NCI-H1694 treated with DMSO at 0.1 percent for 48 hours (cell line): ENCODE results near the gene SMOC1.
A peak's percentile ranks its signal among the peaks of the same experiment; 100 is the strongest.

Experiments
- DNase-seq: peaks from one replicate; lab custom pipeline; 2025; lab: John Stamatoyannopoulos, UW

The SMOC1 gene

DNA sequence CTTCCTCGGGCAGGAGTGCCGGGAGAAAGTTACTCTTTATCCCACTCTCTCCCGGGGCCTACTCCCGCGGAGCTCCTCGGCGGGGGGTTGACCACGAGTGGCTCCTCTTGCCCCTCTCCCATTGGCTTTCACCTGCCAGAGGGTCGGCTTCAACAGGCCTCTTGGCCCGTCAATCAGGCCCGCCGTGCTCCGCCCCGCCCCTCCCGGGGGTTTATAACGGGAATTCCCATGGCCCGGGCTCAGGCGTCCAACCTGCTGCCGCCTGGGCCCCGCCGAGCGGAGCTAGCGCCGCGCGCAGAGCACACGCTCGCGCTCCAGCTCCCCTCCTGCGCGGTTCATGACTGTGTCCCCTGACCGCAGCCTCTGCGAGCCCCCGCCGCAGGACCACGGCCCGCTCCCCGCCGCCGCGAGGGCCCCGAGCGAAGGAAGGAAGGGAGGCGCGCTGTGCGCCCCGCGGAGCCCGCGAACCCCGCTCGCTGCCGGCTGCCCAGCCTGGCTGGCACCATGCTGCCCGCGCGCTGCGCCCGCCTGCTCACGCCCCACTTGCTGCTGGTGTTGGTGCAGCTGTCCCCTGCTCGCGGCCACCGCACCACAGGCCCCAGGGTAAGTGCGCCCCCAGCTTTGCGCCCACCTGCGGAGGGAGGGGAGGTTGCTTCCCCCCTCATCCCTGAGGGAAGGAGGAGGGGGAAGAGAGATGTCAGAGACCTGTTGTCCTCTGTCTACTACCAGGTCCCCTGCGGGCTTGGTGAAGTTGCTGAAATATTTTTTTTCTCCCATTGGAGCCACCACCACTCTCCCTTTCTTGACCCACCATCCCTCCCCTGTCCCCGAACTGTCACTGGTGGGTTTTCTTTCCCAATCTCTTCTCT lies at the start of gene SMOC1:
Gene SMOC1 (plus strand): TSS at position 242 of the 869 bp plus-strand sequence. CDS start 263 bp downstream, at position 505.
- DNase-seq, result peak; percentile 91

DNA sequence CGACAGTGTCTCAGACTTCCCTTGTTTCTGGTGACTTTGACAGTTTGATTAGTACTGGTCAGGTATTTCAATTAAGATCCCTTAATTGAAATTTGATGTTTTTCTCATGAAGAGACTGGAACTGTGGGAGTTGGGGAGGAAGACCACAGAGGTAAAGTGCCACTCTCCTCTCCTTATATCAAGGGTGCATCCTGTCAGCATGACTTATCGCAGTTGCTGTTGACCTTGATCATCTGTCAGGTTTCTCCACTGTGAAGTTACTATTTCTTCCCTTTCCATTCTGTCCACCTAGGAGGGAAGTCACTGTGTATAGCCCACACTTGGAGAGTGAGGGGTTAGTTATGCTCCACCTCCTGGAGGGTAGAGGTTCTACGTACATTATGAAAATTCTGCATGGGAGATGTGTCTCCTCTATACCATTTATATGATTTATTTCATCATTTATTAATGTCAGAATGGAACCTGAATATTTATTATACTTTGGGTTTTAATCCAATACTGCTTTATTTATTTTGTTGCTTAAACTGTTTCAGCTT lies 40.3 kb upstream of the SMOC1 start:
- DNase-seq, result no peak

GRCh38 chr14:69839661-69840060 lies 39.6 kb upstream of the SMOC1 start:
- no peak for DNase-seq

GRCh38 chr14:69841656-69842055 lies 37.6 kb upstream of the SMOC1 start:
- peak; percentile 89 for DNase-seq

- peak; percentile 33 for DNase-seq
Measured at GRCh38 chr14:69842686-69843420, 36.4 kb upstream of the SMOC1 start.

- no peak for DNase-seq
Measured at GRCh38 chr14:69844171-69844570, 35.0 kb upstream of the SMOC1 start.

DNA sequence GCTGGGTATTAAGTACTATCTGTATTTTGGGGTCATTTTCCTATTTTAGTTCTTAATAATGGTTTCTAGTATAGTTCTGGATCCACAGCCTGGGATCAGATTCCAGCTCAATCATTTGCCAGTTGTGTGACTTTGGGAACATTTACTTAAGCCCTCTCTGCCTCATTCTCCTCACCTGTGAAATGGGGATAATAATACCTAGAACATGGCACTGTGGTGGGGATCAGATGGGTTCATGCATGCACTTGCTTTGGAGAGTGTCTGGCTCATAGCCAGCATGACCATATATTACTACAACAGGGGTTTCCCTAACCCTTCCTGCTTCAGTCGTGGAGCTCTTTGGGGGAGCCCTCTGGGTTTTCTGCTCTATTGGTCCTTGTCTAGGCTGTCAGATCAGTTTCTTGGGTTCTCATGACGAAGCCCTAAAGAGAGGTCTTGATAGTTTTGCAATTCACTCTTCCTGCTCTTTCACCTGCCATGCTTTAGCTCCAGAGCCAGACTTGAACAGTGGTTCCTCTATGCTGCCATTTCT lies 34.1 kb upstream of the SMOC1 start:
- no peak for DNase-seq

DNA sequence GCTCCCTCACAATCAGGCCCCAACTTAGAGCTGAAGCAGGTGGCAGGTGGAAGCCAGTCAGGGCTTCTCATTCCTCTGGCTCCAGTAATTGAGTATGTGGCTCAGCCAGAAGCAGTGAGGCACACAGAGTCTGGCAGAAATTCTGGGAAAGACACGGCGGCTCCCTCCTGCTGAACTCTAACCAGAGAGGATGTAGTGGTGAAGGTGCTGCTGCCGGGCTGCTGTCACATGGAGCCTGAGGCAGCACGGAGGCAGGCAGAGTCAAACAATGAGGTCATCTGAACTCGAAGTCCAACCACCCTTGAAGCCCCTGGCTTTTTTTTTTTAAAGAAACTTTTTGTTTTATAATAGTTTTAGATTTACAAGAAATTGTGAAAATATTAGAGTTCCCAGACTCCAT lies 33.4 kb upstream of the SMOC1 start:
- peak; percentile 24 for DNase-seq

- DNase-seq, result no peak
Measured at GRCh38 chr14:69848156-69848555, 31.1 kb upstream of the SMOC1 start.

DNA sequence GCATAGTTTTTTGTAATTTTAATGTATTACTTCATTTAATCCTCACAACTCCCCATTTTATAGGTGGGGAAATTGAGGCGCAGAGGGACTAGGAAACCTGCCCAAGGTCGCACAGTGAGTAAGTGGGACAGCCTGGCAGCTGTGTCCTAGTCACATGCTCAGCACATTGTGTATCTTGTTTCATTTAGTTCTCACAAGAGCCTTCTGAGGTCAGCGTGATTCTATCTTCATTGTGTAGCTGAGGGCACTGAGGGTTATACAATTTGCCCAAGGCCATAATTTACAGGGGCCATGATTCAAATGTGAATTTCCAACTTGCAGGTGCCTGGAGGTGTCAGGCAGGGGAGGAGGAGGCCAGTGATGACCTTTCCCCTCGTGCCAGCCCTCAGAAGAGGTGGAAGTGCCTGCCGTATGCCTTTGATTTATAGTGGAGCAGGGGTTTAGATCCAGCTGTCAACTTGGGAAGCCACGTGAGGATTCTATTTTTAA lies 30.3 kb upstream of the SMOC1 start:
- no peak for DNase-seq

DNA sequence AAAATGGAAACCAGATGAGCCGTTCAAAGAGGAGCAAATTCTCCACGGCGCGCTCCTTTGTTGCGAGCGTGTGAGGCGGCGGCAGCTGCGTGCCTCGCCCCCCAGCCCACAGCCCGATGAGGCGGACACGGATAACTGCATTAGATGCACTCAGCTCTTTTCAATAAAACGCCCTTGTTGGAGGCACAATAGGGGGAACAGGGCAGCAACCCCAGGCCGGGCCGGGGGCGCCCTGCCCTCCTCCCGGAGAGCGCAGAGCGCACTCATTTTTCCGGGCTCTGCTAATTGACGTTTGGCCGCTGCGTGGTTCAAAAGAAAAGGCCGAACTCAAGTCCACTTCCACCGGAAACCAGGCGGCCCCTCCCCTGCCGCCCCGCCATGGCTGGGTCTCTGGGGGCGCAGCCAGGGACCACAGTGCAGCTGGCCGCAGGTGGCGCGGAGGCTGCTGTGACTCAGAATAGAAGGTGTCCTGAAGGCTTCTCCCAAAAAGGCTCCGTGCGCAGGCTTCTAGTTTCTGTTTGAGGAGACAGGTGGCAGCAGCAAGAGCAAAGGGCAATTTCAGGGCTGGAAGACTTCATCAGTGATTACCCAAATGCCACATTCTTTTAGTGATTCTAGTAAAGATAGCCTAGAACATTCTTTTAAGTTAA lies 29.0 kb upstream of the SMOC1 start:
- DNase-seq, result no peak

DNA sequence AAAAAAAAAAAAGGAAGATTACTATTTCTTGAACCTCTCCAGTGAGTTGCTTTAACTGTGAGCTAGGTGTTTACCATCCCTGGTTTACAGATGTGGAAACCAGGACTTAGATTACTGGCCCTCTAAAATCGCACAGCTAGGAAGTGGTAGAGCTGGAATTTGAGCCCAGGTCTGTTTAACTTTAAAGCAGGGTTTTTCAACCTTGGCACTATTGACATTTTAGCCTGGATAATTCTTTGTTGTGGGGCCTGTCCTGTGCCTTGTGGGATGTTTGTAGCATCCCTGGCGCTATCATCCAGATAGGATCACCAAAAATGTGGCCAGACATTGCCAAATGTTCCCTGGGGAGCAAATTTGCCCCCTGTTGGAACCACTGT lies 28.5 kb upstream of the SMOC1 start:
- no peak for DNase-seq

DNA sequence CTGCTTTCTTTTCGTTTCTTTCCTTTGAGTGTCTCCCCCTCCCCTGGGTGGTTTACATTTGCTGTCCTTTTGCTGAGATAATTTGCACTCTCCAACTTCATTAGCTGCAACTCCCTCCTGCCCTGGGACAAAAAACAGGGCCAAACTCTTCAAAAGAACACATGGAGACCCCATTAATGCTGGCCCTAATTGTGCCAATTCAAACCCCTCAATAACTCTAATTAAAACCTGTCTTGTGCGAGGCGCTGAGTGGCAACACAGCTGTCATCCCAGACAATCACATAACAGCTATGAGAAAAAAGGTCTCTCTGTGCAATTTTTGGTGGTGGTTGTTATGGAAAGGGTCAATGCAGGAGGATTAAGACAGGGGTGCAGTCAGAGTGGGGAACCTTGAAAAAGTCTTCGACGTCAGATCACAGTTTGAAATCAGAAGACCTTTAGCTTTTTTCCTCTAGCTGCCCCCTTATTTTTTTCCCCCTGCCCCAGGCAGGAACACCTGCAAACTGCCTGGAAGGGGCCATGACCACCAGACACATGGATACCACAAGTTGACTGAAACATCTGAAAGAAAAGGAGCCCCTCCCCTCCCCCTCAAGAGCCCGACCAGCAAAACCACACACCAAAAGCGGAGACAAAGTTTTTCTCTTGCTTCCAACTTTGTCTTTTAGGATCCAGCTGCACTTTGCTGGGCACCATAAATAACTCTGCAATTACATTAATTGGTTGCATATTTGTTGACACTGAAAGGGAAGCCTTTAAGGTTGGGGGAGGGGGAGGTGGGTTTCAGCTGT lies 26.5 kb upstream of the SMOC1 start:
- DNase-seq, result no peak

DNA sequence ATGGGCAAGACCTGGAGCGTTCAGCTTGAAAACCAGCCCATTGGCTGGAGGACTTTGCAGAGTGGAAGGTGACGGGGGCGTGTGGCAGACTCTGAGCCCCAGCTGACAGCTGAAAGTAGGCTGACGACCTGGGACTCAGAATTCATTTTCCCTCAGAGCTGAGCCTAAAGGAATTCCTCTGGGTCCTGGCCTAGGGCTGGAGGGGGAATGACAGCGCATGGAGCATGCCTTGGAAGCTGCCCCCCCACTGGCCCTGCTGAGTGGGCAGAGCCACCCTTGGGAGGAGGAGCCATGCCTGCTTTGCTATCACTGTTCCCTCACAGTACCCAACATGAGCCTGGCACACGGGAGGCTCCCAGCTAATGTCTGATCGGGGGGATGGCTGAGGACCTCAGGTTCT lies 25.4 kb upstream of the SMOC1 start:
- no peak for DNase-seq

DNA sequence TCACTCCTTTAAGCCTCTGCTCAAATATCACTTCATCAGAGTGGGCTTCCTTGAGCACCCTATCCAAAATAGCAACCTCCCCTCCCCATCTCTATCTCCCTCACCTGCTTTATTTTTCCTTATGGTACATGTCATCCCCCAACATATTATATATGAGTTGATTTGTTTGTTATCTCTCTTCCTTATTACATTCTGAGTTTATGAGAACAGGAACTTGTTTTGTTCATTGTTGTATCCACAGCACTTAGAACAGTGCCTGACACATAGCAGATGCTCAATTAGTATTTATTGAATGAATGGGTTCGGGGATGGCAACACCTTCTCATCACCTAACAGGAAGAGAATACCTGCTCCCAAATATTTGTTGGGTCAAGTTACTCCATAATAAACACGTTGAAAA lies 24.6 kb upstream of the SMOC1 start:
- DNase-seq, result no peak

DNA sequence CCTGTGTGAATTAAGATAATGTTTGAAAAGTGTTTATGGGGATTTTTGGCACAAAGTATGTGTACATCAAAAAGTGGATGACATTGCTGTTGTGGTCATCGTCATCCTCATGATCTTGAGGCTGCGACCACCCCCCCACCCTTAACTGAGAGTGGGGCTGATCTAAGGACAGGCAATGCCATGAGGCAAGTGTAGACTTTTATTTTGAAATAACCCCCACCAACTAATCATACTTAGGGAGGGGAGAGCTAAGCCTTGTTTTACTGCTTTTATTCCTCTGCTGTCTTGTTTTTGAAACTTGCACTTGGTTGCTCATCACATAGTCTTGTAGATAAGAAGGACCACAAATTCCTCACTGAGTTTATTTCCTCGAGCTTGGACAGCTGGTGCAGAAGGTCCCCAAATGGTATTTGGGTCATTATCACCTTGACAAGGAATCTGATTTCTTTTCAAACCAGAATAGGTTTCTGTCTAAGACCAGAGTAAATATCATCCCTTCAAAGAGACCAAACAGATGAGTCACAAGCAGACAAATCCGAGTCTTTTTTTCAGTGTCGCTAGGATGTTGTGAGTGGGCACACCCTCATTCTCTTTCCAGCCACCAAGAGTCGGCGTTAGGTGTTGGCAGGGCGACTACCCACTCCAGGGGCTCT lies 23.9 kb upstream of the SMOC1 start:
- no peak for DNase-seq

GRCh38 chr14:69858801-69859200 lies 20.4 kb upstream of the SMOC1 start:
- DNase-seq, result no peak

DNA sequence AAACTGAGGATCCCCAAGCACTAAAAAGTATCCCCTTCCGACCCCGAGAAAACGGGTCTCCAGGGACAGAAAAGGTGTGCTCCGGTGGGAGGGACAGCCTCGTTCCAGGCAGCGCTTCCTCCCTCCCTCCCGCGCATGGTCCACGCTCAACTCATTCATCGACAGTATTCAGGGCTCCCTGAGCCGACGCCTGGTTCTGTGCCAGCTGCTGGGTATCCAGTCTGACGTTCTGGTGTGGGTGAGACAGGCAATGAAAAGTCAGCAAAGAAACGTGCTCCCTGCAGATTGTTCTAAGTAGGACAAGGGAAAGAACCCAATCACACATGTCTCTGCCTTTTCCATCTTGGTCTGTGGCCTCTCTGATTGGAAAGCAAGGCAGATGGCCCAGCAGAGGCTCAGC lies 19.6 kb upstream of the SMOC1 start:
- DNase-seq, result no peak

GRCh38 chr14:69860221-69860620 lies 19.0 kb upstream of the SMOC1 start:
- no peak for DNase-seq

- no peak for DNase-seq
Measured at GRCh38 chr14:69861025-69861569, 18.1 kb upstream of the SMOC1 start.

DNA sequence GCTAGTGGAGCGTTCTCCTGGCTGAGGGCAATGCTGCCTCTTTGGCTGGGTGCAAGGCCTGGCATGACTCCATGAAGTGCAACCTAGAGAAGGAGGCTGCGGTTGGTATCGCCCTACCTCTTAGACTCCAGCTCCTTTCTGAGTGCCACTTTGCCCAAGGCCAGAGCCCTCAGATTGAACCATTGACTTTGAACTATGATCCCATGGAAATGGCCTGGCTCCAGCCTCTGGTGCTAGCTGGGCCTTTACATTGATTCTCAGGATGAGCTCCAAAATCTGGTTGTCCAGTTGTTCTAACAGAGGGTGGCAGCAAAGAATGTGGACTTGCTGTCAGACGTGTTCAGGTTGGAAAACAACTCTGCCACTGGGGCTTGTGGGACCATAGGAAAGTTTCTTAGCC lies 16.1 kb upstream of the SMOC1 start:
- no peak for DNase-seq
